Measurements from ENCODE around the gene GYG2.
"Not testable (repeated sequence)": the region's sequence is repeated elsewhere in the genome, so short reads cannot be mapped to it uniquely, and the experiment has no call there.

GYG2 gene

GRCh38 chrX:2811271-2811670 lies 17.5 kb upstream of the GYG2 start:
- Histone ChIP-seq H3K9ac (ENCODE audit: insufficient read length) (no peak overlapping the region), H3K27ac (peak overlapping the region; percentile 95), H3K36me3 (ENCODE audit: insufficient read depth, low read length) (peaks cover 9% of the 10 kb centered on the region; the same call in 1 of the 2 replicates), H3K9me3 (ENCODE audit: low read depth, low read length) (no peaks in the 10 kb centered on the region), H3K4me3 (no peak overlapping the region)
- no peak for DNase-seq (ENCODE audit: low read depth, low spot score)
- TF ChIP-seq EZH2 (IDR thresholded peaks at IDR 0.05): no peak
- TF ChIP-seq FOXP2 (optimal IDR thresholded peaks at IDR 0.05; ENCODE audit: control extremely low read depth, extremely low read length, insufficient read depth): no peak
- no peak for TF ChIP-seq POLR2AphosphoS5 (IDR thresholded peaks at IDR 0.05; ENCODE audit: borderline replicate concordance, low read depth, low read length)

- peak overlapping the region; percentile 95 for H3K27ac ChIP-seq
Observed at GRCh38 chrX:2812161-2812907, 16.4 kb upstream of the GYG2 start.

GRCh38 chrX:2817036-2817435 lies 11.7 kb upstream of the GYG2 start:
- no peaks in the 10 kb centered on the region for H3K9me3 ChIP-seq (ENCODE audit: low read depth, low read length)
- peak overlapping the region; percentile 68 for H3K4me3 ChIP-seq
- no peaks in the 10 kb centered on the region for H3K36me3 ChIP-seq (ENCODE audit: insufficient read depth, low read length)
- H3K9ac ChIP-seq (ENCODE audit: insufficient read length): peak overlapping the region; percentile 64
- TF ChIP-seq FOXP2 (optimal IDR thresholded peaks at IDR 0.05; ENCODE audit: control extremely low read depth, extremely low read length, insufficient read depth) (no peak), POLR2AphosphoS5 (IDR thresholded peaks at IDR 0.05; ENCODE audit: borderline replicate concordance, low read depth, low read length) (peak; percentile 57; the same call in 1 of the 2 replicates)
- H3K27ac ChIP-seq: peak overlapping the region; percentile 99
- DNase-seq (ENCODE audit: low read depth, low spot score): peak; percentile 83

More at GRCh38 chrX:2812161-2812907, 16.4 kb upstream of the GYG2 start:
- H3K9me3 ChIP-seq (ENCODE audit: low read depth, low read length); H3K36me3 ChIP-seq (ENCODE audit: insufficient read depth, low read length); DNase-seq (ENCODE audit: low read depth, low spot score): not testable (repeated sequence)
- Histone ChIP-seq H3K4me3 (peak overlapping the region; percentile 36; the same call in 1 of the 2 replicates), H3K9ac (ENCODE audit: insufficient read length) (peak overlapping the region; percentile 73)

- Histone ChIP-seq H3K9ac (ENCODE audit: insufficient read length) (peak overlapping the region; percentile 15), H3K36me3 (ENCODE audit: insufficient read depth, low read length) (no peaks in the 10 kb centered on the region), H3K27ac (peak overlapping the region; percentile 99), H3K9me3 (ENCODE audit: low read depth, low read length) (no peaks in the 10 kb centered on the region), H3K4me3 (no peak overlapping the region)
- no peak for DNase-seq (ENCODE audit: low read depth, low spot score)
- TF ChIP-seq FOXP2 (optimal IDR thresholded peaks at IDR 0.05; ENCODE audit: control extremely low read depth, extremely low read length, insufficient read depth): no peak
- TF ChIP-seq EZH2 (IDR thresholded peaks at IDR 0.05): no peak
- TF ChIP-seq POLR2AphosphoS5 (IDR thresholded peaks at IDR 0.05; ENCODE audit: borderline replicate concordance, low read depth, low read length): no peak
Observed at GRCh38 chrX:2819345-2820135, 9.2 kb upstream of the GYG2 start.

DNA sequence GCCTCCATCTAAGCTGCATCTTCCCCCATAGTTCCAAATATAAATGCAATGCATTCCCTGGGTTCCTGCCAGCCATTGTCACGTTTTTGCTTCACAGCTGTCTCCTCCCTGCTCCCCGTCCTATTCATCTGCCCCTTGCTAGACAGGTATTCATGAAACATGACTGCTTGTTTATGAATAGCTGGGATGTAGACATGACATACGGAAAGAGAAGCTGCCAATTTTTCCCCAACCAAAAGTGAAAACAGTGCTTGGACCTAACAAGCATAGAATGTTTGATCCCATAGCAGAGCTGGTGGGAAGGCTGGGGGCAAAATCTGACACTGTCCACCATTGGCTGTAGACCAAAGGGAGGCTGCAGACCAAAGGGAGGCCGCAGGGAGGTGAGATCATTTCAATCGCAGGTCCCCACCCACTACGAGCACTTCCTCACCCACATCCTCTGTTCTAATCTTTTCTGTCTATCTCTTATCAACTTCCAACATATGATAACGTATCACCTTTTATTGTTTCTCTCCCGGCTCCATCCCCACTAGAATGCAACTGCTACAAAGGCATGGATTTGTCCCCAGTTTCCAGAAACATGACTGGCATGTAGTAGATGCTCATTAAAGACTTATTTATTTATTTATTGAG lies 8.5 kb upstream of the GYG2 start:
- Histone ChIP-seq H3K9me3 (ENCODE audit: low read depth, low read length) (no peaks in the 10 kb centered on the region), H3K9ac (ENCODE audit: insufficient read length) (no peak overlapping the region), H3K4me3 (no peak overlapping the region), H3K36me3 (ENCODE audit: insufficient read depth, low read length) (no peaks in the 10 kb centered on the region), H3K27ac (peak overlapping the region; percentile 99)
- no peak for TF ChIP-seq FOXP2 (optimal IDR thresholded peaks at IDR 0.05; ENCODE audit: control extremely low read depth, extremely low read length, insufficient read depth)
- TF ChIP-seq EZH2 (IDR thresholded peaks at IDR 0.05): no peak
- no peak for TF ChIP-seq POLR2AphosphoS5 (IDR thresholded peaks at IDR 0.05; ENCODE audit: borderline replicate concordance, low read depth, low read length)
- no peak for DNase-seq (ENCODE audit: low read depth, low spot score)

DNA sequence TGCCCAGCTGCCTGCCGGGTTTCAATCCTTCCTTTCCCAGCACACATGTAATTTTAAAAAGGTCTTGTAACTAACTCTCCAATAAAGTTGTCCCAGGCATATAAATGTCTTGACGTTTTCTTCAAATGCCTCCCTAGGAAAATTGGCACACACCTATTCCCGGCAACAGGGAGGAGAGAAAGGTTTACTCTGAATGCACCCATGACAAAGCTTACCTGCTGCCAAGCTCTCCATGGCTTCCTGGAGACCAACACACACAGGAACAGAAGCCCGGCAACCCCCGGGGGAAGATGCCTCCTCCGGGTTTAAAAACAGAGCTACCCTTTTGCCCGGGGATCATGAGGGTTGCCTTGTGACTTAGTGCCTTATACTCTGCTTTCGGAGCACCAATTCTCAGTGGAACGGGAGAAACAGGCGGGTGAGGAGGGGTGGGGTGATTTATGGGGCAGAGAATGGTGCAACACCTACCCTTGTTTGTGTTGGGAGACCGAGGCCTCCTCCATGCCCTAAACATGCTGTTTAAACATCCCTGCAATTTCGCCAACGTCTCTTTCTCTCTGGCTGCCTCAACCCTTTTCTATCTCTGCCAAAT lies 4.8 kb upstream of the GYG2 start:
- DNase-seq (ENCODE audit: low read depth, low spot score): no peak
- TF ChIP-seq POLR2AphosphoS5 (IDR thresholded peaks at IDR 0.05; ENCODE audit: borderline replicate concordance, low read depth, low read length): no peak
- no peak for TF ChIP-seq FOXP2 (optimal IDR thresholded peaks at IDR 0.05; ENCODE audit: control extremely low read depth, extremely low read length, insufficient read depth)
- TF ChIP-seq EZH2 (IDR thresholded peaks at IDR 0.05): no peak
- no peak overlapping the region for H3K27ac ChIP-seq

DNA sequence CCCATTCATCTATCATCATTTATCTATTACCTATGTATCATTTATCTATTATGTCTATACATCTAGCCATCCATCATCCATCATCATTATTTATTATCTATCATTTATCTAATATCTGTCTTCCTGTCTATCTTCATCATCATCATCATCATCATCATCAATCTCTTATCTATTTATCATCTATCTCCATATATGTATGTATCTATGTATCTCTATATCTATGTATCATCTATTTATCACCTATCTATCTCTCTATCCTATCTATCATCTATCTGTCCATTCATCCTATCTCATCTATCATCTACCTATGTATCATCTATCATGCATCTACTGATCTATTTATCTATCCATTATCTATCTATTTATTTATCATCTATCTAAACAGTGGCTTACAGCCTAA lies 3.8 kb upstream of the GYG2 start:
- no peak for TF ChIP-seq EZH2 (IDR thresholded peaks at IDR 0.05)
- TF ChIP-seq POLR2AphosphoS5 (IDR thresholded peaks at IDR 0.05; ENCODE audit: borderline replicate concordance, low read depth, low read length): no peak
- TF ChIP-seq FOXP2 (optimal IDR thresholded peaks at IDR 0.05; ENCODE audit: control extremely low read depth, extremely low read length, insufficient read depth): no peak
- no peak overlapping the region for H3K4me3 ChIP-seq
- H3K36me3 ChIP-seq (ENCODE audit: insufficient read depth, low read length): no peaks in the 10 kb centered on the region
- H3K27ac ChIP-seq: no peak overlapping the region
- no peaks in the 10 kb centered on the region for H3K9me3 ChIP-seq (ENCODE audit: low read depth, low read length)
- DNase-seq (ENCODE audit: low read depth, low spot score): no peak
- no peak overlapping the region for H3K9ac ChIP-seq (ENCODE audit: insufficient read length)

More for the DNA sequence above, 4.8 kb upstream of the GYG2 start:
- no peaks in the 10 kb centered on the region for H3K36me3 ChIP-seq (ENCODE audit: insufficient read depth, low read length)
- H3K4me3 ChIP-seq: no peak overlapping the region
- no peaks in the 10 kb centered on the region for H3K9me3 ChIP-seq (ENCODE audit: low read depth, low read length)
- no peak overlapping the region for H3K9ac ChIP-seq (ENCODE audit: insufficient read length)

DNA sequence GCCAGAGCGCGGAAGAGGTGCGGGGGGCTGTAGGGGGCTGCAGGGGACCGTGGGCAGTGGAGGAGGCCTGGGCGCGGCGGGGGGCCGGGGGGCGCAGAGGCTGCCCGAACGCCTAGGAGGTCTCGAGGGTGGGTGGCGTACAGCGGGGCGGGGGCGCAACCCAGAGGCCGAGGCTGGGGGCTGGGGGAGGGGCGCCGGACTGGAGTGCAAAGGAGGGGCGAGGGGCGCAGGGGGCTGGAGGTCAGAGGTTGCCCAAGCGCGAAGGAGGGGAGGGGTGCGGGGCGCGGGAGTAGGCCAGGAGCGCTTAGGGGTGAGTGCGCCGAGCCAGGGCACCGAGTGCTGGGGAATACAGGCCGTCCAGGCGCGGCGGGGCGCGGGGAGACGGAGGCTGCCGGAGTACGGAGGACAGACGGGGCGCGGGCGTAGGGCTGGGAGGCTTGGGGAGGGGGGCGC lies 255 bp downstream of the GYG2 start:
- TF ChIP-seq EZH2 (IDR thresholded peaks at IDR 0.05) (no peak), FOXP2 (optimal IDR thresholded peaks at IDR 0.05; ENCODE audit: control extremely low read depth, extremely low read length, insufficient read depth) (no peak), POLR2AphosphoS5 (IDR thresholded peaks at IDR 0.05; ENCODE audit: borderline replicate concordance, low read depth, low read length) (no peak)
- Histone ChIP-seq H3K27ac (no peak overlapping the region), H3K36me3 (ENCODE audit: insufficient read depth, low read length) (peaks cover 8% of the 10 kb centered on the region), H3K9me3 (ENCODE audit: low read depth, low read length) (no peaks in the 10 kb centered on the region), H3K4me3 (peak overlapping the region; percentile 75), H3K9ac (ENCODE audit: insufficient read length) (peak overlapping the region; percentile 52)
- DNase-seq (ENCODE audit: low read depth, low spot score): no peak
